ENCODE measurements around the gene S100A6.
"Not testable (repeated sequence)": the region's sequence is repeated elsewhere in the genome, so short reads cannot be mapped to it uniquely, and the experiment has no call there.

Gene S100A6

GRCh38 chr1:153532769-153533599 lies 2.8 kb downstream of the S100A6 start:
- peak in 3 of 4 experiments; percentile 60 to 70 (median 65) for DNase-seq (ENCODE audit: low read depth in 4 of 4, low spot score in 1 of 4)

DNA sequence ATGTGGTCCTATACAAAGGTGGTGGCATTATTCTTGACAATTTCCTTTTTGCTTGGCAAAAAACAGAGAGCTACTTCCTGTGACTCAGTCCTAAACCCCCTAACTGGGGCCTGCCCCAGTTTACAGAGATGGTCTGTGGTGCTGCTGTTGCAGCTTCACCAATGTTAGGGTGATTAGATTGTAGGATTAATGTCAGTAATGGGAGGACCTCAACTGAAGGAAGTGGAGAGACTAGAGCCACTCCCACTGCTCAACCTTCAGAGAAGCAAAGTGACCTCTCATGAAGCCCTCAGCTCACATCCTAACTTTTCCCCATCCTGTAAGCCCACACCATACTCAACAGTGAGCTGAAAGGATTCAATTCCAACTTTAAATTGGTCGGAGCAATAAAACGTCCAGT lies 3.6 kb downstream of the S100A6 start:
- no peak for DNase-seq (ENCODE audit: low read depth in 4 of 4, low spot score in 1 of 4)

- DNase-seq (ENCODE audit: low read depth in 4 of 4, low spot score in 1 of 4), result no peak
Measured at GRCh38 chr1:153531638-153532037, 4.2 kb downstream of the S100A6 start.

DNA sequence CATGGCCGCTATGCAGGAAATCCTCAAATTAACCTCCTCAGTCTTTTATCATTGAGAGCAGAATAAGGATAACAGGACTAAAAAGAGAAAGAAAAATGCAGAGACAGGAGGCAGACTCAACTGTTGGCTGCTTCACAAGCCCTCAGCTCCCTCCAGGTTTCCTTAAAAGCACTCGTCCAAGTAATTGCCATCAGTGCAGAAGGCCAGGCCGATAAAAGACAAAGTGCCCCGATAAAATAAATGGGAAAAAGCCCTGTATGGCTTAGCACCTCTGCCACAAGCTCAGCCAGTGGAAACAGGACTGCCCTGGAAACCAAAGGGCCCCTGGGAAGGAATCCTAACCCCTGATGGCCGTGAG lies 8.1 kb downstream of the S100A6 start:
- no peak for DNase-seq (ENCODE audit: low read depth in 4 of 4, low spot score in 1 of 4)

DNA sequence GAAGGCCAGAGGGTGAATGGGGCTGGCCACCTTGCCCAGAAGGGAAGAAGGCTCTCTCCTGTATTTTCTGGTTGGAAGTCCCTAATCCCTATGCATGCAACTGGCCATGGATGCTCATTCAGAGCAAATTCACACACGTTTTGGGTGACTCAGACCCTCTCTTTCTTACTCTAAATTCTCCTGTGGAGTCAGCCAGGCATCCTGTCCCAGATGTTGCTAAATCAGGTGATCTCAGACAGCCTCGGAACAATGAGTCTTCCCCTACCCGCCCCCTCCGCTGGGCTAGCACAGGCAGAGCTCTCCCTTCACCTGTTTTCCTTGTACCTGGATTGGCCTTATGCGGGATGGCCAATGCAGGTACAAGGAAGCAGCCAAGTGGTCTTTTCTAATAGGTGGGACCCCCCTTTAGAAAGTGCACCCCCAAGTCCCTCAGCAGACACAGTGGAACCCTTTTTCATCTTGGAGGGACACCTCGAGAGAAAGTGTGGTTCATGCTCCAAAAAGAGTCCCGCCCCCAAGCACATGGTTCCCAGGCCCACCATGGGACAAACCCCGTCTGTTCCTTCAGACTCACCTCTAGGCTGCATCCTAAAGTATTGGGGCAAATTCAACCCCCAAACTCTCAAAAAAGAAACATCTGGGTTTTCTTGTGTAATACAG lies 8.6 kb downstream of the S100A6 start:
- DNase-seq (ENCODE audit: low read depth in 4 of 4, low spot score in 1 of 4), result no peak

DNA sequence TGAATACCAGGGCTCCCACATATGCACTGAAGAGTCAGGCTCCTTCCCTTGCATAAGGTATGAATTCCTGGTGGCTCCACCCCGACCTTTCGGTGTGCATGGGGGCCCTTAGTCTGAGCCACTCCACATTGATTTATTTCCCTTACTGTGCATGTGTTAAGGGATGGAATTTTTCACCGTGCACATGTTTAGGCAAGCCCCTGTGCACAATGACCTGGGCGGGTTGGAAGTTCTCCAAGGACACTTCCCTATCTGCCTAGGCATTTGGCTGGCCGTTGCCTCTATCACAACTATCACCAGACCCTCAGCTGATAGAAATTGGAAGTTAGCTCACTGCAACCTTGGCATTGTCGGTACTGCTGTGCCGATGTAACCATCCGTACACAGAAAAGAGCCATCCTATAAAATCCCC lies 9.7 kb downstream of the S100A6 start:
- no peak for DNase-seq (ENCODE audit: low read depth in 4 of 4, low spot score in 1 of 4)

DNA sequence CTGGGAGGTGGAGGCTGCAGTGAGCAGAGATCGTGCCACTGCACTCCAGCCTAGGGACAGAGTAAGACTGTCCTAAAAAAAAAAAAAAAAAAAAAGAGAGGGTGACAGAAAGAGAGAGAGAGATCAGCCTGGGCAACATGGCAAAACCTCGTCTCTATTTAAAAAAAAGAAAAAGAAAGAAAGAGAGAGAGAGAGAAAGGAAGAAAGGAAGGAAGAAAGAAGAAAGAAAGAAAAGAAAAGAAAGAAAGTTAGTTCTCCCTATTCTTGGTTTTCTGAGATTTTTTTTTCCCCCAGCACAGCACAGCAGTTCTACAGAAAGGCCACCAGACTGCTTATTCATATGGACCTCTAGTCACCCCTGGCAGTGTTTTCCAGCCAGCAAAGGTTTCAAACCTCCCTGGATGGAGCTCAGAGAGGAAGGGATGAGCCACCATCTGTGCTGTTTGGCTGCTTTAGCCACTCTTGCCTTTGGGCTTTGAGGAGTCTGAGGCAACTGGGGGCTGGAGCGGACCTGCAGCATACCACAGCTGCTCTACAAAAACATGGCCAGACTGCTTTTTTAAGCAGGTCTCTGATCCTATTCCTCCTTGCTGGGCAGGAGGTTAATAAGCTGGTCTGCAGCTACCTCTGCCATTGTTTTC lies 10.6 kb downstream of the S100A6 start:
- DNase-seq (ENCODE audit: low read depth in 4 of 4, low spot score in 1 of 4), result no peak

DNA sequence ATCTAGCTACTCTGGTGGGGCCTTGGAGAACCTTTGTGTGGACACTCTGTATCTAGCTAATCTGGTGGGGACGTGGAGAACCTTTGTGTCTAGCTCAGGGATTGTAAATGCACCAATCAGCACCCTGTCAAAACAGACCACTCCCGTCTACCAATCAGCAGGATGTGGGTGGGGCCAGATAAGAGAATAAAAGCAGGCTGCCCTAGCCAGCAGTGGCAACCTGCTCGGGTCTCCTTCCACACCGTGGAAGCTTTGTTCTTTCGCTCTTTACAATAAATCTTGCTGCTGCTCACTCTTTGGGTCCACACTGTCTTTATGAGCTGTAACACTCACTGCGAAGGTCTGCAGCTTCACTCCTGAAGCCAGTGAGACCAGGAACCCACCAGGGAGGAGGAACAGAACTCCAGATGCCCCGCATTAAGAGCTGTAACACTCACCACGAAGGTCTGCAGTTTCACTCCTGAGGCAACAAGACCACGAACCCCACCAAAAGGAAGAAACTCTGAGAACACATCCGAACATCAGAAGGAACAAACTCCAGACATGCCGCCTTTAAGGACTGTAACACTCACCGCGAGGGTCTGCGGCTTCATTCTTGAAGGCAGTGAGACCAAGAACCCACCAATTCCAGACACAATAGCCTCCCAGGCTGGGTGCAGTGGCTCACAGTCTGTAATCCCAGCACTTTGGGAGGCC lies 13.3 kb downstream of the S100A6 start:
- DNase-seq (ENCODE audit: low read depth in 4 of 4, low spot score in 1 of 4), result not testable (repeated sequence)

- DNase-seq (ENCODE audit: low read depth in 4 of 4, low spot score in 1 of 4), result not testable (repeated sequence)
Measured at GRCh38 chr1:153521808-153522207, 14.0 kb downstream of the S100A6 start.

DNA sequence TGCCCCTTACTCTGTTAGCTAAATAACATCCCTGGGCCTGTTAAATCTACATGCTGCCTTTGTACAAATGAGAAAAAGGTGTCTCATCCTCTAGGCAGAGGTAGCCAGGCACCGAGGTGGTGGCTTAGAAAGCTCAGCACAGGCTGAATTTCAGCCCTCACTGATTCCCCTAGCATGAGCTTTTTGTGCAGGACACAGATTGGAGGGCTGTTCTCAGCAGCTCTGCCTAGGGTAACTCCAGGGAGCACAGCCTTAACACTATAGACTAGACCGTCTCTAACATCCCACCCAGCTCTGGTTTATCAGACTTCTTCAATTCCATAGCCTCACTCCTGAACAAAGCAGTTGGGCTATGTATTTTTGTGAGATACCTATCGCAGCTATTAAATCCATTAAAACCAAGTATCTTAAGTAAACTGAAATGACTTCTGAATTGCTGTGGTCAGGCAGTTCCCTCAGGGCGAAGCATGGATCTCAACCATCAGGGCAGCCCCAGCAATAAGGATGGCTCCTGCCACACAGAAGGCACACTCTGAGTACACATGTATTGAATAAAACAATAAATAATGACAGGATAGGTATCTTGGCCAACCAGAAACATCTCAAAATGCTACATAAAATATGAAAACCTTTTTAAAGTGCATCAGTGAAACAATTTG lies 14.8 kb downstream of the S100A6 start:
- no peak for DNase-seq (ENCODE audit: low read depth in 4 of 4, low spot score in 1 of 4)

DNA sequence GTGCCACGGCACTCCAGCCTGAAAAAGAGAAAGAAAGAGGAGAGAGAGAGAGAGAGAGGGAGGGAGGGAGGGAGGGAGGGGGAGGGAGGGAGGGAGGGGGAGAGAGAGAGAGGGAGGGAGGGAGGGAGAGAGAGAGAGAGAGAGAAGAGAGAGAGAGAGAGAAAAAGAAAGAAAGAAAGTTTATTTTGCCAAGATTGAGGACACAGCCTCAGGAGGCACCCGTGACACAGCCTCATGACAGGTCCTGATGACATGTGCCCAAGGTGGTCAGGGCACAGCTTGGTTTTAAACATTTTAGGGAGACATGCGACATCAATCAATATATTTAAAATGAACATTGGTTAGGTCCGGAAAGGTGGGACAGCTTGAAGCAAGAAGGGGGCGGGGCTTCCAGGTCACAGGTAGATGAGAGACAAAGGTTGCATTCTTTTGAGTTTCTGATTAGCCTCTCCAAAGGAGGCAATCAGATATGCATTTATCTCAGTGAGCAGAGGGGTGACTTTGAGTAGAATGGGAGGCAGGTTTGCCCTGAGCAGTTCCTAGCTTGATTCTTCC lies 15.6 kb downstream of the S100A6 start:
- not testable (repeated sequence) for DNase-seq (ENCODE audit: low read depth in 4 of 4, low spot score in 1 of 4)

DNA sequence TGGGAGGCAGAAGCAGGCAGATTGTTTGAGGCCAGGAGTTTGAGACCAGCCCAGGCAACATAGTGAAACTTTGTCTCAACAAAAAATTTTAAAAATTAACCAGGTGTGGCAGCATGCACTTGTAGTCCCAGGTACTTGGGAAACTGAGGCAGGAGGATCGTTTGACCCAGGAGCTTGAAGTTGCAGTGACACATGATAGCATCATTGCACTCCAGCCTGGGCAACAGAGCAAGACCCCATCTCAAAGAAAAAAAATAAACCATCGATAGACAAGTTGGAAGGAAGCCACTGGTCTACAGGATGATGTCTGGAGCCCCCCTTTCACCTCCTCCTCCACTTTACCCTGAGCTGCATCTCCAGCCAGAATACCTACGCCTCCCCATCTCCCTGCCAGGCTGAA lies 16.5 kb downstream of the S100A6 start:
- no peak for DNase-seq (ENCODE audit: low read depth in 4 of 4, low spot score in 1 of 4)

DNA sequence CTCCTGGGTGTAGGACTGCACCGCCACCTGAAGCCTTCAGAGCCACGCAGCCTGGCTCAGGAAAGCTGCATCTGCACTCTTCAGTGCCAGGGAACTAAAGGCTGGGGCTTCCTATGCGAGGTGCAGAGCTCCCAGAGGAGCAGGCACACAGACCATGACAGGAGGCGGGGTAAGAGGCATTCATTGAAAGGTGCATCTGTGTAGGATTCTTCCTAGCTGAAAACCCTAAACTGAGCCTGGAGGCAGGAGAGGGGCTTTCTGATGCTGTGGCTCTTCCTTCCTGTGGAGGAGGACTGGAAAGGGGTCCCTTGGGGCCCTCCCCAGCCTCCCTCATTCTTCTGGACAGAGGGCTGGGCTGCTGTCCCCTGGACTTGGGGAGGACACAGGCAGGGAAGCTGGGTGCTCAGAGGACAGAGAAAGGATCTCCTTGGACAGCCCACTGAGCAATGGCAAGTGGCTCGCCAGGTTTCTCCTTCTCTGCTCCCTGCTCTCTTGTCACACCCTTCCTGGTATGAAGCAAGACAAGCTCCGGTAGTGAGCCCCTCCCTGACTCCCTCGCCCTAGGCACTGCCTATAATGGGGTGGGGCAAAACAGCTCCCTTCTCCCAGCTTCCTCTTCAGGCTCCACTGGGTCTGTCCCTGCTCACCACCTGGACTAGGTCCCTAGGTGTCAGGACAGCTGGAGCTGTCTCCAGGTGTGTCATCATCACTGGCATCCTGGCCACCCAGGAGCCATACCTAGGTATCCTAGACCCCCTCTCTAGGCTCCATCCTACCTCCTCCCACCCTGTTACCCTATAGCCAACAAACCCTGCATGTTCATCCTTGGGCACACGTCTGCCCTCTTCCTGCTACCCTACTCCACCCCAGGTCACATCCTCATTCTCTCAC lies 20.0 kb downstream of the S100A6 start:
- DNase-seq (ENCODE audit: low read depth in 4 of 4, low spot score in 1 of 4), result no peak

DNA sequence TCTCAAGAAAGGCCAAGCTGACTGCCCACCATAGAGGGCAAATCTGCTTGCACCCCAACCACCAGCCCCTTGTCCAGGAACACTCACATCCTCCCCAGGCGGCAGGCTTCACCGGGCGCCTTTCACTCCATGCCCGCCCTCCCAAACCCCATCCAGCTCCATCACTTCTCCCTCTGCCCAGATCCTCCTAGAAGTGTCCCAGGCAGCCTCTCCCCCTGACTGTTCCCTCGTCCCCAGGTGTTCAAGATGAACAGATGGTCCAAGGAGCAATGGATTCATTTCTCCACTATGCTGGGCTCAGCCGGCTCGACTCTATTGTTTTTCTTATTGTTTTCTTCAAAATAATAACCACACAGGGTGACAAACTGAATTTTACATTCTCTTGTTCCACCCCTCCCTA lies 22.1 kb downstream of the S100A6 start:
- DNase-seq (ENCODE audit: low read depth in 4 of 4, low spot score in 1 of 4), result no peak

DNA sequence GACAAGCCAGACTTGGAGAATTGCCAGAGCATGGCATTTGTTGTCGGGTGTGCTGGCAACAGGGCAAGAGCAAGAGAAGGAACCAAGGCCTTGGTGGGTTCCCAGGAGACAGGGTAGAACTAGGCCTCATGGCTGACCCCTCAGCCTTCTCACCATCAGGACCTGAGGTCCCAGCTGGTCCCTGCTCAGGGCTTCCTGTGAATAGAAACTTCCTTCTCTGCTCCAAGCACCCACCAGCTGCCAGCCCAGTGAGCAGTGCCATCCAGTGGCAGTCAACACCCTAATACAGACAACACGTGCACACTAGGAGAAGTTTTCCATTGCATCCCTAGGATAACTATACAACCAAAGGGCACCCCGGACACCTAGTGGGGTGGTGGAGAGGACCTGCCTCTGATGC lies 22.8 kb downstream of the S100A6 start:
- no peak for DNase-seq (ENCODE audit: low read depth in 4 of 4, low spot score in 1 of 4)

- peak; percentile 72 to 78 (median 74) for DNase-seq (ENCODE audit: low read depth in 4 of 4, low spot score in 1 of 4)
Measured at GRCh38 chr1:153510984-153511410, 24.8 kb downstream of the S100A6 start.

DNA sequence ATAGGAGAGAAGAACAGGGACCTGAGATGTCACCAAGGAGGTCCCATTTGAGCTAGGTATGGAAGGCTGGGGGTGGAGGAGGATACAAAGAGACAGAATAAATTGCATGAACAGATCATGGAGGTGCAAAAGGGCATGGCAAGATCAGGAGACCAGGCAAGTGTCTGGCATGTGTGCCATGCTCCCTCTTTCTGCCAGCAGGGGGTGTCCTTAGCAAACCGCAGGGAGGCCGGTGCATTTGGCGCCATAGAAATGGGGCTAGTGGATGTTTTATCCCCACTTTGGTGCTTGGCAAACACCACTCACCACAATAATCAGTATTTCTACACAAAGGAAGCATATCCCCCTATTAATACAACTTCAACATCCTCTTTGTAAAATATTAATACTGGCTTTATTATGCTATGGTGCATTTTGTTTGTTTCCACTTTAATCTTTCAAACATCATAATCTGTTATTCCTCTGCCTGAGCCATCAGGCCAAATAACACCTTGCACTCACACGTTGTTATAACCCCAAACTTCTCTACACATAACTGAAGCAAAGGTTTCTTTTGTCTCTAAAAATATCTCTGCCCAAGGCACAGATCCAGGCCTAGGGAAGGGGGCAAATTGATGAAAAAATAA lies 25.9 kb downstream of the S100A6 start:
- peak; percentile 51 to 60 (median 58) for DNase-seq (ENCODE audit: low read depth in 4 of 4, low spot score in 1 of 4)

GRCh38 chr1:153509036-153509435 lies 26.8 kb downstream of the S100A6 start:
- DNase-seq (ENCODE audit: low read depth in 4 of 4, low spot score in 1 of 4), result no peak

DNA sequence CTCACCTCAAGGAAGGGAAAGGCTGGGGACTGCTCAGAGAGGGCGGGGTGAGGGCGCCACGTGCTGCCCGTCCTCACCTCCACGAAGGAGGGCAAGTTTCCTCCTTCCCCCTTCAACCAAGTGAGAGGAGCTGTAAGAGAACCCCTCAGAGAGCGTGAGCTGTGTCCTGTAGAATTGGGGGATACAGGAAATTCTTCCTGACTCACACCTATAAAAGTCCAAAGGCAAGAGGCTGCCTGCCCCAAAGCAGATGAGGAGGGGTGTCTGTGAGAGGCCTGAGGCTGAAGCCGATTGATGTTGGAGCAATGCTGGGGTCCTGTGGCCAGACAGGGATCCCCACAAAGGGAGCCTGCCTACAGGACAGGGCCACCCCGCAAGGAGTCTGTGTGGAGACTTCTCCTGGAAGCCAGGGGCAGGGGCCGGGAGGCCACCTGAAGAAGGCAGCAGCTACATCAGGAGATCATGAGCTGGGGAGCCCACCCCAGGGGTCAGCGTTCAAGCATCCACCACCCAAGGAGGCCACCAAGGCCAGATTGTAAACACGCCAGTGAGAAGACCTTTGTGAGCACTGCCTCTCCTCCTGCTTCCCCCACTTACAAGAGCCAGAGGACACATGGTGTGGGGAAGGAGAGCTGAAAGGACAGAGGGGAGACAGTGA lies 27.7 kb downstream of the S100A6 start:
- DNase-seq (ENCODE audit: low read depth in 4 of 4, low spot score in 1 of 4), result no peak

Measured in stimulated activated CD4-positive, alpha-beta T cell treated with anti-CD3 and anti-CD28 coated beads, Interleukin-1b, Interleukin-23, amount 100 ng/mL, for 24 hours (primary cell).